Stimulated activated CD4-positive, alpha-beta T cell treated with anti-CD3 and anti-CD28 coated beads, Interleukin-12 subunit alpha, Interleukin-12 subunit beta, amount 100 ng/mL, for 48 hours (primary cell): ENCODE data around the gene TSPEAR.

ENCODE experiments used
- DNase-seq, 3 donors: peaks; one replicate each; pipeline ENCODE4 v3.0.0-alpha.2; 2020; ENCODE audit warnings: low read depth in 2 of 3, low spot score in 1 of 3

TSPEAR gene

DNA sequence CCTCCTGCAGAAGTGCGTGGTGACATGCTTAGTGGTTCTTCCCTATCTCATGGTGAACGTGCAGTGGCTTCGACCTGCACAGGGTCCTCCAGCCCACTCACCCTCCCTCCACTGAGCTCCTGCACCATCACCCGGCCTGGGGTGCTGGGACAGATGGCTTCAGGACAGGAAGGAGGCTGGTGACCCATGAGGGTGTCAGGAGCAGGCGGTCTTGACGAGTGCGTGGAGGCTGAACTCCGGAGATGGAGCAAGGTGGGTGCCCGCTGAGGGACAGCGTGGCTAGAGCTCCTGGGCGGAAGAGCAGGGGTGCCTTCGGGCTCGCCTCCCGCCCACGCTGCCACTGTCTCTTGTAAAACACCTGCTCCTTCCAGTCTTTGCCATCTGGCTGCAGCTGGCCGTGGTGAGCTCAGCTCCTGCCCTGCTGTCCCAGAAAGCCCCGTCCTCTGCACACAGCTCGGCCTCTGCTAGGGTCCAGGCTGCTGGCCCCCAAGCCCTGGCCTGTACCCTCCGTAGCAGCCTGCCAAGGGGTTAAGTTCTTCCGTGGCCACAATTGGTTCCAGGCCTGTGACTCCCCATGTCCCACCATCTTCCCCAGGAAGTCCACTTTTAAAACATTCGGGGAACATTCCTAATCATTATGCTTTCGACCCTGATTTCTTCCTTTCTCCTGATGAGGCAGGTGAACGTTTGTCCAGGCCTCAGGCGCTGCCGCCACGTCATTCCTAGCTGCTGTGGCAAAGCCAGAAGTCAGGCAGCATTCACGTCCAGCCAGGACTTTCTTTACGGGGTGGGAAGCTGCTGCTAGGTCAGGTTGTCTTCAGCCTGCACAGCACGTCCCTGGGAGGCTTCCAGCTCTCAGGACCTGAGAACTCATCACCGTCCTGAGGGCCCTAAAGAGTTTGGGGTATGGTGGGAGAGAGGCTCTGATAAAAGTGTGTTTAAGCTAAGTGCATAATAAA lies 179.5 kb downstream of the TSPEAR start:
- no peak for DNase-seq

DNA sequence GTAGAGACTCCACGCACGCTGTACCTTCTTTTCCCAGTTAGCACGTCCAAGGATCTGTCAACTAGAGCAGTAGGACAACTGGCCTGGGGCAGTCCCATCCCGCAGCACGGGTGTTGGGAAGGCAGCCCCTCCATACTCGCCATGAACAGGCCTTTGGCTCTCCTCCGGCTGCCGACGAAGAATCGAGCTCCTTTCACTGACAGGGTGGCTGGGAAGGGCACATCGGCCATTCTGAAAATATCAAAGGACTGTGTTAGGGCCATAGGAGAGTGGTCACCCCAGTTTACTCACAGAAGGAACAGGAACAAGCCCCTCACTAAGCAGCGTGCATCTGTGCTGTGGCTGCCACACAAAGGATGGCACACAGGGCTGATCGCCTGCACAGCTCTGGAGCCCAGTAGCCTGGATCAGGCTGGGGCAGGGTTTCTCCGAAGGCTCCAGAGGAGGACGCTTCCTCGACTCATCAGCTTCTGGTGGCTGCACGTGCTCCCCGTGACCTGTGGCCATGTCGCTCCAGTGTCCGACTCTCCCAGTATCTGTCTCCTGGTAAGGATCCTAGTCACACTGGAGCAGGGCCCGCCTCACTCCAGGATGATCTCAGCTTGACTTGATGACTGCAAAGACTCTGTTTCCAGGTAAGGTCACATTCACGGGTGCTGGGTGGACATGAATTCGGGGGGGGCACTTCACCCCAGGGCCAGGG lies 180.3 kb downstream of the TSPEAR start:
- no peak for DNase-seq

DNA sequence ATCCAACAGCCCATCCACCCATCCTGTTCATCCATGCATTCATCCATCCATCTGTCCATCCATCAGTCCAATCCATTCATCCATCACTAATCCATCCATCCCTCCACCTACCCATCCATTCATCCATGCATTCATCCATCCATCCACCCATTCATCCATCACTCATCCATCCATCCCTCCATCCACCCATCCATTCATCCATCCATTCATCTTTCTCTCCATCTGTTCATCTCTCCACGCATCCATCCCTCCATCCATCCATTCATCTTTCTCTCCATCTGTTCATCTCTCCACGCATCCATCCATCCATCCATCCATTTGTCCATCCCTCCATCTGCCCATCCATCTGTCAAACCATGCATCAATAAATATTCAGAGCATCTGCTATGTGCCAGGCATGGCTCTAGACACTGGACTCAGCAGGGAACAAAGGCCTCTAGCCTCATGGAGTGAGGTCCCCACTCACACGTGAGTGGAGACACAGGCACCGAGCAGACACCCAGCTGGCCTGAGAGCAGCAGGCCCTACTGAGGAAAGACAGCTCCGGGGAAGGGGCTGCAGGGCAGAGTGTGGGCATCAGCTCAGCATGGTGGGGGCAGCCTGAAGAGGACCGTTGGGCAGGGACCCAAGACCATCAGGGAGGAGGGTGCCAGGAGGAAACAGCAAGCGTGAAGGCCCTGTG lies 181.0 kb downstream of the TSPEAR start:
- DNase-seq: no peak

DNA sequence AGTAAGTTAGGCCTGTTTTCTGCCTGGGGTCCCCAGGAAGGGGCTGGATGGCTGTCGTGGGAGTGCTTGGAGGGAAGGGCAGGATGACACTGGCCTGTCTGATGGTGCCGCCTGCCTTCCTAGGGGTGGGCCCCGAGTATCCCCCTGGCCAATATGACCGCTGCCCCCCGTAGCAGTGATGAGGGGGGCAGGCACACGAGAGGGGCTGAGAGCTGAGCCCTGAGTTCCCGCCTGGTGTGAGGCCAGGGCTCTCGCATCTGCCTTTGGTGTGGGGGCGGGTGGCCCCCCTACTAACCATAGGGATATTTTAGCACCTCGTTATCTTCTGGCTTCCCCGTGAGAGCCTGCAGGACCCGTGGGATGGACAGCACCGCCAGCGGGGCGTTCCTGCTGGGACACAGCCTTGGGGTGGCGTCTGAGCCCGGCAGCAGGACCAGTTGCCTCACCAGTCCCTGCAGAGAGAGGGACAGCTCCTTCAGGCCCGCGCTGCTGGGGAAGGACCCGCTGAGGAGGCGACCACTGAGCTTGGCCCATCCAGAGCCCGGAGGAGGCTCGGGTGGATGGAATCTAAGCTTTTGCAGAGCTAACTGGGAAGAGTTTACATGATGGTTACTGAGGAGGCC lies 181.8 kb downstream of the TSPEAR start:
- DNase-seq: no peak

DNA sequence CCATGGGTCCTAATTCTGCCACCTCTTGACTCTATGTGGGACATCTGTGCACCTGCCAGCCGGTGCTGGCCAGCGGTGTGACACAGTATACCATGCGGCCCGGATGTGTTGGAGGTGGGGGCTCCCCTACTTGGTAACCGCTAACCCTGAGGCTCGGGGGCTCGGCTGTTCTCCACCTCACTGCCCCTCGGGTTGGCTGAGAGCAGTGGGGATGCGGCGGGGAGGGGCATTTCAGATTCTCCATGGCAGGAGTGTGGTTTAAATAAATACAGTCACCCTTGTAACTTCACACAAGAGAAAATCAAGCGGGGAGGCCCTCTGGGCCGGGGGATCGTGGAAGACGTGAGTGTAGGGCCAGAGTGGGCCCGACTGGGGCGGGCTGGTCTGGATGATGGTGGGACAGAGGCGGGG lies 182.4 kb downstream of the TSPEAR start:
- DNase-seq: no peak

- DNase-seq: no peak
Observed at GRCh38 chr21:44528634-44528995, 182.8 kb downstream of the TSPEAR start.

DNA sequence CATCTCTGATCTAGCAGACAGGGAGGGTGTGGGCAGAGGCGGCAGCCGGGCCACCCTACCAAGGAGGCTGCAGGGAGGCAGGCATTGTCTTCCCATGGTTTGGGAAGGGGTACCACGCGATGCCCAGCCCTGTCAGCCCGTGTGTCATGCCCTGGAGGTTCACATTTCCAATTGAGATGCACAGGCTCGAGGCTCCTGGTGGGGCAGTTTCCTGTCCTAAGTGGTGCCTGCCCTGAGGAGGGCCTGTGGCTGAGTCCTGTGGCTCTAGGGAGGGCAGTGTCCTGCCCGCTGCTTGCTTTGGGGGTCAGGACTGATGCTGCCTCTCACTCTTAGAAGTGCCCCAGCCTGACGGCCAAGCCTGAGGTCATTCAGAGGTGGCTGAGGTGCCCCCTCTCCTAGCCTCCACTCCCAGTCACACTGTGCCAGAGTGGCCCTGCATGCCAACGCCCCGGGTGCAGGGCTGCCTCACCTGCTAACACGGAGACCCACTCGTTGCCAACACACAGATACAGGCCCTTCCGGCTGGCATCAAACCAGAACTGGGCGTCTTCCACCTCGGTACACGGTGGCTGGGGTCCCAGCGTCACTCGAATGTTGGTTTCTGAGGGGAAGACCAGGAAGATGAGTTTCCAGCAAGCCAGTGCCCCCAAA lies 183.3 kb downstream of the TSPEAR start:
- DNase-seq: no peak

- no peak for DNase-seq
Observed at GRCh38 chr21:44527156-44527982, 184.0 kb downstream of the TSPEAR start.

DNA sequence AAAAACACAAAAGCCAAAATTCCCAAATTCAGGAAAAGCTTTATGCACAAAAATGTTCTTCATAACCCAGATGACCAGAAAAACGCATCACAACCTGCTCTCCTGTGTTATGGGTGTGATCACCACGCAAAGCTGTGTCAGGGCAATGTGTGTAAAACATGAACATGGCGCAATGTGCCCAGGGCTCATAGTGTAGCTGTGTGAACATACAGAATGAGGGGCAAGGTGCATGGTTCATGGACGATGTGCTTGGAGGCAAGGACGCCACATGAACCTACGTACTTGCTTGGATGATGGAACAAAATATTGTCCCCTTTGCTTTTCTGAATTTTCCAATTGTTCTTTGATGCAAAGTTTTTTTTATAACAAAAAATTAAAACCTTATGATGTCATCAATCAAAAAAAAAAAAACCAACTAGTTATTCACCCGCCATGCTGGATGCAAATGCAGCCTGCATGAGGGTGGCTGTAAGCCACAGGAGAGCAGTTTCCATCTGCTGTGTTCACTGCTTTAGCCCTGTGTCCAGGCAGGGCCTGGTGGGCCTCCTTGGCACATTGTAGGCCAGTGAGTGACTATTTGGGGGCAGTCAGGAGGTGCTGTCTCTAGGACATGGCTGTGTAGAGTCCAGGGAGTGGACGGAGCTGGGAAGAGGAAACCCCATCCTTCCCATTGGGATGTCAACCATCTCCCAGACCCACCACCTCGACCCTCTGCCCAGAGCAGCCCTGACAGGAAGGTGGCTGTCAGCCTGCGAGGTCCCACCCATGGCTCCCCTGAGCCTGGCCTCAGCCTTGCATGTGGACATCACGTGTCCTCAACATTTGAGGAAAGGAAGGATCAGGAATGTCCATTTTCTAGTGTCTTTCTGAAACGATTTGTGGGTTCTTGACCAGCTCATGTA lies 185.0 kb downstream of the TSPEAR start:
- no peak for DNase-seq

- no peak for DNase-seq
Observed at GRCh38 chr21:44525391-44526095, 185.8 kb downstream of the TSPEAR start.

DNA sequence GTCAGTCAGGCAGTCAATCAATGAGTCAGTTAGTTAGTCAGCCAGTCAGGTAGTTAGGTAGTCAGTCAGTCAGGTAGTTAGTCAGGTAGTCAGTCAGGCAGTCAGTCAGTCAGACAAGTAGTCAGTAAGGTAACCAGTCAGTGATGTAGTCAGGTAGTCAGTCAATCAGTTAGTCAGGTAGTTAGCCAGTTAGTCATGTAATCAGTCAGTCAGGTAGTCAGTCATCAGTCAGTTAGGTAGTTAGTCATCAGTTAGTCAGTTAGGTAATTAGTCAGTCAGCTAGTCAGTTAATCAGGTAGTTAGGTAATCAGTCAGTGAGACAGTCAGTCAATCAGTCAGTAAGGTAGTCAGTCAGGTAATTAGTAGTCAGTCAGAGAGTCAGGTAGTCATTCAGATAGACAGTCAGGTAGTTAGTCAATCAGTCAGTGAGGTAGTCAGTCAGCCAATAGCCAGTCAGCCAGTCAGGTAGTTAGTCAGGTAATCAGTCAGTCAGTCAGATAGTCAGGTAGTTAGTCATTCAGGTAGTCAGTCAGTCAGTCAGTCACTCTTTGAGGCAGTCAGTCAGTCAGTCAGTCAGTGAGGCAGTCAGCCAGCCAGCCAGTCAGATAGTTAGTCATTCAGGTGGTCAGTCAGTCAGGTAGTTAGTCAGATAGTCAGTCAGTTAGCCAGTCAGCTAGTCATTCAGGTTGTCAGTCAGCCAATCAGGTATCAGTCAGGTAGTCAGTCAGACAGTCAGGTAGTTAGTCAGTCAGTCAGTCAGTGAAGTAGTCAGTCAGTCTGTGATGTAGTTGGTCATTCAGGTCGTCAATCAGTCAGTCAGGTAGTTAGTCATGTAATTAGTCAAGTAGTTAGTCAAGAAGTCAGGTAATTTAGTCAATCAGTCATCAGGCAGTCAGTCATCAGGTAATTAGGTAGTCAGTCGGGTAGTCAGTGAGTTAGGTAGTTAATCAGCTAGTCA lies 186.7 kb downstream of the TSPEAR start:
- DNase-seq: no peak

- DNase-seq: no peak
Observed at GRCh38 chr21:44523567-44524413, 187.6 kb downstream of the TSPEAR start.

GRCh38 chr21:44522753-44523204 lies 188.6 kb downstream of the TSPEAR start:
- no peak for DNase-seq

DNA sequence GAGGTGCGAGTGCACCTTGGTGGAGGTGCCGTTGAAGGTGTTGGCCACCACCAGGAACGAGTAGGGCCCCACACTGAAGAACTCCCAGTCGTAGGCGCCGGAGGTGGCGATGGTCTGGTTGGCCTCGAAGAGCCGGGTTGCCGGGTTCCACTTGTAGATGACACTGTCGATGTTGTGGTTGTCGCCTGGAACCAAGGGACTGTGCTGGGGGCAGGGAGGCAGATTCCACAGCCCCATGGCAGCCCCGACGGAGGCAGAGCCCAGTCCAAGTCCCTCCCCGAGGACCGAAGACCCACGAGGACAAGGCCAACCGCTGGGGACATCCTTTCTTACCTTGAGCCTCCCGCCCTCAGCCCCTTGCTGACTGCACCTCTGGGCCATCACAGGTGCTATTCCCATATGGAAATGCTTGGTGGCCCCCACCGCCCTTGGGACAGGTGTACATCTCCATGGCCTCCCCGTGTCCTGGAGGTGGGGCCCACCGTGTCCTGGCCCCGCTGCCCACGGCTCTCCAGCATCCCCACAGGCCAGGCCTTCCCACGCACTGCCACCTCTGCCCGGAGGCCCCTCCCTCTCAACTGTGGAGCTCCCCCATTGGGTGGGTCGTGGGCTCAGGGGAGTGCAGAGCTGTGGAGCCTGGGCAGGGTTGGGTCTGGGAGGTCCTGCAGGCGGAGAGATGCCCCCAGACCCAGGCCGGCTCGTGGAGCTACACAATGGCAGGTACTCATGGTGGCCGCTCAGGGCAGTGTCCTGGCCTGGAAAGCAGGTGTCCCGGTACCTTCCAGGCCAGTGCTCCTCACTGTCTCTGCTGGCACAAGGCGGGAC lies 189.2 kb downstream of the TSPEAR start:
- no peak for DNase-seq

- DNase-seq: no peak
Observed at GRCh38 chr21:44521301-44521927, 190.0 kb downstream of the TSPEAR start.
